WERI-Rb-1 (cell line): ENCODE measurements around the gene TRAPPC2L.

Experiments used
- DNase-seq: peaks from one replicate; pipeline ENCODE4 v3.0.0-alpha.2; 2020
- H3K27ac ChIP-seq: fragments of 250-450 bp; sonication (Bioruptor Pico); 2 replicates; pipeline ENCODE4 v1.5.1; 2020; ENCODE audit warnings: mild to moderate bottlenecking, moderate library complexity
- H3K27me3 ChIP-seq: fragments of 250-450 bp; sonication (Bioruptor Pico); 2 replicates; pipeline ENCODE4 v1.5.1; 2021; ENCODE audit warnings: mild to moderate bottlenecking, low read depth, moderate library complexity; ENCODE audit not compliant: insufficient read depth, severe bottlenecking
- H3K36me3 ChIP-seq: fragments of 250-450 bp; sonication (Bioruptor Pico); 2 replicates; pipeline ENCODE4 v1.5.1; 2020; ENCODE audit warnings: mild to moderate bottlenecking, moderate library complexity
- H3K4me3 ChIP-seq: 2 replicates; pipeline ENCODE4 v1.5.1; 2011; ENCODE audit warnings: low read depth, mild to moderate bottlenecking, control low read depth, low read length
- H3K9me3 ChIP-seq: fragments of 250-450 bp; sonication (Bioruptor Pico); 2 replicates; pipeline ENCODE4 v1.5.1; 2021; ENCODE audit warnings: mild to moderate bottlenecking, moderate library complexity; ENCODE audit not compliant: severe bottlenecking
- TF ChIP-seq, protein P1 (sequence below): IDR thresholded peaks from 2 replicates; pipeline ENCODE4 v1.5.1; 2011; ENCODE audit warnings: low read depth, mild to moderate bottlenecking, control low read depth, inconsistent platforms, low read length

The TRAPPC2L gene

DNA sequence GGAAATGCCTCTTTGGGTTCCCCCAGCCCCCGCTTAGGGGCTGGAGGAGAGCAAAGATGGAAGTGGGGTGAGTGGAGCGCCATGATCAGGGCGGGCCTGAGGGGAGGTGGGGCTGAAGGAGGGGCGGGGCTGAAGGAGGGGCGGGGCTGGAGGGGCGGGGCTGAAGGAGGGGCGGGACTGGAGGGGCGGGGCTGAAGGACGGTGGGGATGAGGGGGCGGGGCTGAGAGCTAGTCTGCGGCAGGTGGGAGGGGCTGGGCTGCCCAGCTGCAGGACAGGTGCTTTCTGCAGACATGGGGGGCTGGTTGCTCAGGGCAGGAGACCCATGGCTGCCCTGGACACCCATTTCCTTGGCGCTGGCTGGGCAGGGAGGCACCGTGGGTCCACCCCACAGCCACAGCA is 48.6 kb downstream of the TRAPPC2L start:
- Histone ChIP-seq H3K27me3 (no peaks in the 10 kb centered on the region), H3K27ac (no peak overlapping the region), H3K9me3 (no peaks in the 10 kb centered on the region), H3K4me3 (no peak overlapping the region), H3K36me3 (no peaks in the 10 kb centered on the region)
- DNase-seq, result no peak
- TF ChIP-seq, protein P1, sequence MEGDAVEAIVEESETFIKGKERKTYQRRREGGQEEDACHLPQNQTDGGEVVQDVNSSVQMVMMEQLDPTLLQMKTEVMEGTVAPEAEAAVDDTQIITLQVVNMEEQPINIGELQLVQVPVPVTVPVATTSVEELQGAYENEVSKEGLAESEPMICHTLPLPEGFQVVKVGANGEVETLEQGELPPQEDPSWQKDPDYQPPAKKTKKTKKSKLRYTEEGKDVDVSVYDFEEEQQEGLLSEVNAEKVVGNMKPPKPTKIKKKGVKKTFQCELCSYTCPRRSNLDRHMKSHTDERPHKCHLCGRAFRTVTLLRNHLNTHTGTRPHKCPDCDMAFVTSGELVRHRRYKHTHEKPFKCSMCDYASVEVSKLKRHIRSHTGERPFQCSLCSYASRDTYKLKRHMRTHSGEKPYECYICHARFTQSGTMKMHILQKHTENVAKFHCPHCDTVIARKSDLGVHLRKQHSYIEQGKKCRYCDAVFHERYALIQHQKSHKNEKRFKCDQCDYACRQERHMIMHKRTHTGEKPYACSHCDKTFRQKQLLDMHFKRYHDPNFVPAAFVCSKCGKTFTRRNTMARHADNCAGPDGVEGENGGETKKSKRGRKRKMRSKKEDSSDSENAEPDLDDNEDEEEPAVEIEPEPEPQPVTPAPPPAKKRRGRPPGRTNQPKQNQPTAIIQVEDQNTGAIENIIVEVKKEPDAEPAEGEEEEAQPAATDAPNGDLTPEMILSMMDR, result no peak

DNA sequence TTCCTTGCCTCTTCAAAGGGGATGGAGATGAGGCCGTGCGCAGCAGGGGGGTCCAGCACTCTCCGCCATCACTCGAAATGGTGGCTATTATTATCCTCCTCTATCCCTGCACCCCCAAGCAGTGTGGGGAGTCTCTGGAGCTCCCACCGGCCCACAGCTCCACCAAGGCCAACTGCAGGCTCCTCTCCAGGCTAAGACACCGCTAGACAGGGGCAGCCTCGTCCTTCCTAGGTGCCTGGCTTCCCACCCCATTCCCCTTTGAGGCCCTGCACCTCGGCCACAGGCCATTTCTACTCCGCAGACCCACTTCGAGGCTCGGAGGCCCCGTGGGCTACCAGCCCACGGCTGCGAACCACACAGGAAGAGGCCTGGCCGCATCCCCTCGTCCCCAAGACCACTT is 49.1 kb downstream of the TRAPPC2L start:
- DNase-seq, result no peak
- TF ChIP-seq, protein P1, result no peak
- H3K27me3 ChIP-seq, result no peaks in the 10 kb centered on the region
- no peak overlapping the region for H3K4me3 ChIP-seq
- no peak overlapping the region for H3K27ac ChIP-seq
- H3K36me3 ChIP-seq, result no peaks in the 10 kb centered on the region
- H3K9me3 ChIP-seq, result no peaks in the 10 kb centered on the region

DNA sequence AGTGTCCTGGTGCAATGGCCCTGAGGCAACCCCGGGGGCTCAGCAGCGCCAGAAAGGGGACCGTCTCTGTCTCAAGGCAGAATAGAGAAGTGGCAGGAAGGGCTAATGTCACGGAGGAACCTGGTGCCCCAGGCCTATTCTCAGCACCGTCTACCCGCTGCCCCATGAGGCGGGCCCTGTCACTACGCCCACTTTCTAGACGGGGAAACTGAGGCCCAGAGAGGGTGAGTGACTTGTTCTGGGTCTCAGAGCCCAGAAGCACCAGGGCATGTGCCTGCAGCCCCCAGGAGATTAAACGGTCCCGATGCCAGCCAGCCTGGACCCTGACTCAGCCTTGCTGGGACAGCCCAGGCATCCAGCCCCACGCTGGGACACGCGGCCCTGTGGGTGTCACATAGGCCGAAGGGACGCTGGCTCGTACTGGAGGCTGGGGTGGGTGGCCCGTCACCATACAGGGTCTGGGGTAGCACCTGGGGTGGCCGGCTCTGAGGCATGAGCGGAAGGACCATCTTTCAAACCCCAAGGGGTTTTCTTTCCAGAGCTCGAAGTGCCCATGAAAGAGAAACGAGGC is 49.7 kb downstream of the TRAPPC2L start:
- no peaks in the 10 kb centered on the region for H3K9me3 ChIP-seq
- H3K27ac ChIP-seq, result no peak overlapping the region
- no peak overlapping the region for H3K4me3 ChIP-seq
- no peaks in the 10 kb centered on the region for H3K36me3 ChIP-seq
- no peak for DNase-seq
- no peaks in the 10 kb centered on the region for H3K27me3 ChIP-seq
- TF ChIP-seq, protein P1, result no peak

DNA sequence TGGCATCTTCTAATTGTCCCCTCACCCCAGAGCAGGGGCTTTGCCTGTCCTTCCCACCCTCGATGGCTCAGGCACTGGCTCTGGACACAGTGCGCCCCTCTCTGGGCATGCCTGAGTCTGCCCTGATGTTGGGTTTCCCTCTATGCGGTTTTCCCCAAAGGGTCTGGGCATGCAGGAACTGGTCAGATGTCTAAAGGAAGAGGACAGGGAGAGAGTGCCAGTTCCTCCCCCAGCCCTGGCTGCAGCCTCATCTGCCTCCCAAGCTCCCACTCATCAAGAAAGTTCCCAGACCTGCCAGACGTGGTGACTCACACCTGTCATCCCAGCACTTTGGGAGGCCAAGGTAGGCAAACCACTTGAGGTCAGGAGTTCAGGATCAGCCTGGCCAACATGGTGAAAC is 50.8 kb downstream of the TRAPPC2L start:
- no peak for DNase-seq
- TF ChIP-seq, protein P1, result no peak
- Histone ChIP-seq H3K4me3 (no peak overlapping the region), H3K27ac (no peak overlapping the region), H3K9me3 (no peaks in the 10 kb centered on the region), H3K27me3 (no peaks in the 10 kb centered on the region), H3K36me3 (no peaks in the 10 kb centered on the region)

DNA sequence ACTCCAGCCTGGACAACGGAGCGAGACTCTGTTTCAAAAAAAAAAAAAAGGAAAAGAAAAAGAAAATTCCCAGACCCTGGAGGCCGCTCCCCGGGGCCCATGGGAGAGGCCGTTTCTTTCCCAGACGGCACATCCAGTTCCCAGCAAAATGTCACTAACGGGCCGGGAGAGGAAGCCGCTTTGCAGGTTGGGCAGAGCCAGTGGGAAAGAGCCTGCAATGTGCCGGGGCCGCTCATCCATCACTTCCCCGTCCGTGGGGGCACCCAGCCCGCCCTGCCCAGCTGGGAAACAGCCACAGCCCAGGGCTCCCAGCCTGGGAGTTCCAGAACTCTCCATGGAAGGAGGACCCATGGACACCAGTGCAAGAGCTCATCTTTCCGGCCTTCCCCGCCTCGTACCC is 51.4 kb downstream of the TRAPPC2L start:
- H3K27me3 ChIP-seq, result no peaks in the 10 kb centered on the region
- TF ChIP-seq, protein P1, result no peak
- no peak for DNase-seq
- no peaks in the 10 kb centered on the region for H3K36me3 ChIP-seq
- H3K4me3 ChIP-seq, result no peak overlapping the region
- H3K9me3 ChIP-seq, result no peaks in the 10 kb centered on the region
- no peak overlapping the region for H3K27ac ChIP-seq
